ENCODE measurements around the gene TBC1D22A.

The TBC1D22A gene

GRCh38 chr22:46767249-46767985 is 5.0 kb downstream of the TBC1D22A start:
- no peak for DNase-seq (ENCODE audit: low spot score)
- no peak for TF ChIP-seq CTCF (IDR thresholded peaks at IDR 0.05; ENCODE audit: extremely low read depth, missing control alignments)

DNA sequence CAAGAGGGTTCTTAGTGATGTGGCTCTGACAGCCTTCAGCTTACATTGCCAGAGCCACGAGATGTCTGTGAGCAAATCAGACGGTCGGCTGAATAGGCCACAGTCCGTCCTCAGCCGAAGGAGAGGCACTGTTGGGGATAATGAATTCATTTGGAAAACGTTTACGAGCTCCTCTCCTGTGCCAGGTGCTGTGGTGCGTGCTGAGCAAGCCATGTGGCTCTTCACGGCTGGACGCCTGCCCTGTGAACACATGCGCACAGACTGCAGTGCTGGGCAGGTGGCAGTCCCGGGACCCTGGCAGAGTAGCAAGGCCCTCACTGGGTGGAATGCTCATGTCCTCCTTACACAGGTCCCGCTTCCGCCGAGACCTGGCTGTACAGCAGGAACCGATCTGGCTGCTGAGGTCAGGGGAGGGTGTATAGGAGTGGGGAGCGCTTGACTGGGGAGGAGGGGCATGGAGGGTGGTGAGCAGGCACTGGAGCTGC is 6.8 kb downstream of the TBC1D22A start:
- peak; percentile 25 for DNase-seq (ENCODE audit: low spot score)
- TF ChIP-seq CTCF (IDR thresholded peaks at IDR 0.05; ENCODE audit: extremely low read depth, missing control alignments) = no peak

GRCh38 chr22:46769706-46770105 is 7.3 kb downstream of the TBC1D22A start:
- TF ChIP-seq CTCF (IDR thresholded peaks at IDR 0.05; ENCODE audit: extremely low read depth, missing control alignments) = no peak

DNA sequence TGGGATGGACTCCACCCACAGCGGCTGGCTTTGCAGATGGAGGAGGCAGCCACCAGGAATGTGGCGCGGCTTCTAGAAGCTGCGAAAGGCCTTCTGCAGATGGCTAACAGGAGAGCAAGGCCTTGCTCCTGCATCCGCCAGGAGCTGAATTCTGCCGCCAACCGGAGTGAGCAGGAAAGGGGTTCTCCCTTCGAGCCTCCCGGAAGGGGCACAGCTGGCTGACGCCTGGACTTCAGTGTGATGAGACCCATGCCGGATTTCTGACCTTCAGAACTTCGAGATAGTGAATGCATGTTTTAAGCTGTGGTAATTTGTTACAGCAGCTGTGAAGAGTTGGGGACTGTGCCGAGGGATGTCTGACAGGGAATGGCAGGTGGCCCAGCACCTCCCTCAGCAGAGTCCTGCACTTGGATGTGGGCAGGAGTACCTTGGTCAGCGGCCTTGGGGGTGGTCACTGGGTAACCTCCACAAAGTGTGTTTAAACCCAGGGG is 7.7 kb downstream of the TBC1D22A start:
- no peak for TF ChIP-seq CTCF (IDR thresholded peaks at IDR 0.05; ENCODE audit: extremely low read depth, missing control alignments)
- DNase-seq (ENCODE audit: low spot score) = no peak

More at GRCh38 chr22:46769706-46770105, 7.3 kb downstream of the TBC1D22A start:
- DNase-seq (ENCODE audit: low spot score) = no peak

DNA sequence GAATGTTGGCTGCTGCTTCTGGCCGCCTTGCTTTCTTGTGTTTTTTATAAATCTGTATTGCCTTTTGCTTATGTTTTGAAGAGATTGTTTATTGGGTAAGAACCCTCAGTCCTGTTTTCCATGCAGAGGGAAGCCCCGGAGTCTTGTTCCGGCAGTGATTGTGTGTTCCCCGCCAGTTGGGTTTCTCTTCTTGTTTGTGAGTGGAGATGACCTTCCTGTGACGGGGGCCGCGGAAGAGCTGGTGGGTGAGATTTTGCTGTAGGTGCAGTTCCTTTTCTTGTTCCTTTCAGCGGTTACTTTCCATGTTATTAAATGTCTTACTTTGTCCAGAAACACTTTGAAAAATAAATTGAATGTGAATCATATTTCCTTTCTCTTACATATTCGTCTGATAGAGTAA is 8.3 kb downstream of the TBC1D22A start:
- no peak for TF ChIP-seq CTCF (IDR thresholded peaks at IDR 0.05; ENCODE audit: extremely low read depth, missing control alignments)
- peak; percentile 49 for DNase-seq (ENCODE audit: low spot score)

DNA sequence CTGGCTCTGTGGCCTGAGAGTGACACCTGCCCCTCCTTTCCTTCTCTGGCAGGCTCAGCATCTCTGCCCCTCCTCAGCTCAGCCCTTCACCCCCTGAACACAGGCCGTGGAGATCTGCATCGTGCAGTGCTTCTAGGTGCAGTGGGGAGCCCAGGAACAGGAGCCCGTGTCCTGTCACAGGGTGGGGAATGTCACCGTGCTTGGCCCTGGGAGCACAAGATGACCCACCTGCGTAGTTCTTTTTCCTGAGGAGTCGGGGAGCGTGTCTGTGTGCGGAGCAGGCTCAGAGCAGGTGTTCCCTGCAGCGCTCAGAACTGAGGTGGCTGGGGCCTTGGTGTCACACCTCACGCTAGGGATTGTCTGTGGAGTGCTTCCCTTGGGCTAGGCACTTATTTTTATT is 10.6 kb downstream of the TBC1D22A start:
- TF ChIP-seq CTCF (IDR thresholded peaks at IDR 0.05; ENCODE audit: extremely low read depth, missing control alignments) = no peak
- DNase-seq (ENCODE audit: low spot score) = no peak

DNA sequence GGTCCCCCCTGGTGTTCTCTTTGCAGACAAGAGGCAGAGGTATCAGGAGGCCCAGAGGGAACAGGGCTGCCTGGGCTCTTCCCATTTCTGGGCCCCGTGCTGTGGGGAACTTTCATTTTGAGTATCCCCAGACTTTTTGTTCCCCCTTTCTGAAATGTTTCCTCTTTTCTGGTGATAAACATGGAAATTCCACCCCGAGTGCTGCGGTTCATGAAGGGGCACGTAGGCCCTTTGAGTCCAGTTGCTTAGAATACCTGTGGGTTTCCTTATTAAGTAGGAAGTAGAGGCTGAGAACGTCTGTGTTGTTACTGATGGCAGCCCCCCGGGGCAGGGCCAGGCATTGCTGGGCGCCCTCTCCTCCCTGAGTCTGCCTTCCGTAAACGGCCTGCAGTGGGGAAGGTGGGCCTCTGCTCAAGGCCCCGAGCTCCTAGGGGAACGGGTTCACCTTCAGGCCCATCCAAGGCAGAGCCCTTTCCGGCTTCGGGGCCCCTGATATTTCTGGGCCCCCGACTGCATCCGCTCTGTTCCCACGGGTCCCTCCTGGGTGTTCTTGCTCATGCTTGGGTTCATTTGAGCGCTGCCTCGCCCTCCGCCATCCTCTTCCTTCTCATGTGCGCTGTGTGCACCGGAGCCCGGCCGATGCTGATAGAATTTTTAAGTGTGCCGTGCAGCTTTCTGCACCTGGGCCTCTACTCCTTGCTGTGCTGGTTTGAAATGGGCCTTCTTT is 12.0 kb downstream of the TBC1D22A start:
- DNase-seq (ENCODE audit: low spot score) = no peak
- TF ChIP-seq CTCF (IDR thresholded peaks at IDR 0.05; ENCODE audit: extremely low read depth, missing control alignments) = no peak
